Lung (tissue), 12 donors: Measurements from ENCODE around the gene PNPO. TPM values are rescaled to one million over a fixed set of nuclear protein-coding genes. Genes with fewer than 3 reads are reported as not detected.

Source experiments
- ATAC-seq: fragments of 200-7000 bp; cut with Tn5 transposase; one replicate; pipeline ENCODE4 v1.9.1; 2020; ENCODE audit warnings: moderate number of reproducible peaks; ENCODE audit not compliant: insufficient read depth, low FRiP score
- DNase-seq, 3 donors: peaks; one replicate each; pipeline ENCODE4 v3.0.0-alpha.2; 2013 to 2017
- H3K27ac ChIP-seq, 2 donors: one replicate each; pipeline ENCODE4 v1.5.1; 2013; ENCODE audit warnings: mild to moderate bottlenecking in 2 of 2, moderate library complexity in 2 of 2, control low read depth in 1 of 2, inconsistent platforms in 1 of 2, low read depth in 1 of 2, low read length in 1 of 2
- H3K27me3 ChIP-seq, 3 donors: one replicate each; pipeline ENCODE4 v1.5.1; 2013; ENCODE audit warnings: low read length in 2 of 3; ENCODE audit not compliant: control insufficient read depth in 3 of 3, insufficient read depth in 3 of 3
- H3K36me3 ChIP-seq, 4 donors: one replicate each; pipeline ENCODE4 v1.5.1; 2013; ENCODE audit warnings: low read length in 4 of 4, mild to moderate bottlenecking in 1 of 4, moderate library complexity in 1 of 4; ENCODE audit not compliant: control insufficient read depth in 4 of 4, insufficient read depth in 4 of 4
- H3K4me1 ChIP-seq, 5 donors: one replicate each; pipeline ENCODE4 v1.5.1; 2013; ENCODE audit warnings: low read length in 5 of 5, mild to moderate bottlenecking in 2 of 5, moderate library complexity in 1 of 5; ENCODE audit not compliant: control insufficient read depth in 5 of 5, insufficient read depth in 5 of 5
- H3K4me3 ChIP-seq: one replicate; pipeline ENCODE4 v1.5.1; 2013; ENCODE audit warnings: mild to moderate bottlenecking, control low read depth, moderate library complexity
- H3K9ac ChIP-seq, 2 donors: one replicate each; pipeline ENCODE4 v1.5.1; 2013; ENCODE audit warnings: low read length in 2 of 2, control low read depth in 1 of 2; ENCODE audit not compliant: insufficient read depth in 1 of 2
- H3K9me3 ChIP-seq, 4 donors: one replicate each; pipeline ENCODE4 v1.5.1; 2013; ENCODE audit warnings: low read length in 3 of 4, mild to moderate bottlenecking in 1 of 4, moderate library complexity in 1 of 4; ENCODE audit not compliant: control insufficient read depth in 4 of 4, insufficient read depth in 3 of 4
- WGBS, 2 donors: extraction: QIAGEN DNeasy Blood & Tissue Kit; methylation state at CpG; one replicate each; pipeline ENCODE4 v1.1.7; 2013; 5-methylcytosine and 5-hydroxymethylcytosine counted together
- polyA plus RNA-seq, 2 donors: library from polyadenylated mRNA; stranded (reverse); fragments of 200-250 nt; gene quantifications; one replicate each; pipeline ENCODE4 v1.2.1, GENCODE V29; 2013
- total RNA-seq, 2 donors: library from RNA; depleted of rRNA in 1 of 2; stranded (reverse); fragments of >200 nt in 1 of 2; gene quantifications; one replicate each; pipeline ENCODE4 v1.2.1, GENCODE V29; 2014 to 2021
- TF ChIP-seq, protein P1 (sequence below): IDR thresholded peaks from 2 replicates; pipeline ENCODE4 v1.5.1; 2012; ENCODE audit warnings: mild to moderate bottlenecking; ENCODE audit errors: control extremely low read depth, extremely low read depth
- donor health status: control.
- donor health status: control.
- donor health status: Bipolar disorder and iron deficiency.
- donor health status: healthy.
- donor health status: DM: yes; HTN: yes; CAD: no.

The PNPO gene
- total and polyA plus RNA-seq, 4 donors: 9.3 to 43.9 (median 11.2) TPM

DNA sequence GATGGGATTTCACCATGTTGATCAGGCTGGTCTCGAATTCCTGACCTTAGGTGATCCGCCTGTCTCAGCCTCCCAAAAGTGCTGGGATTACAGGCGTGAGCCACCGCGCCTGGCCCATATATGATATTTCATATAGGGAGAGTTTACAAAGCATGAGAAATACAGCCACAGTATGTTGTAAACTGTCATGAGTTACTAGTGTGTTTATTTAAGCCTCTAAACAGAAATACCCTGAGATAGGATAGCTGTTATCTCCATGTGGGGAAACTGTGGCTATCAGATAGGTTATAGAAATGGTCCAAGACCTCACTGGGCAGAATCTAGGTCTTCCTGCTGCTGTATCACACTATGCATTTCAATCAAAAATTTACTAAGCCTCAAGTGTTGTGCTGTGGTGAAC lies 27.5 kb downstream of the PNPO start:
- no peaks in the 10 kb centered on the region for H3K9me3 ChIP-seq
- no peak overlapping the region for H3K4me3 ChIP-seq
- DNase-seq (no peak), ATAC-seq (no peak)
- TF ChIP-seq, protein P1, sequence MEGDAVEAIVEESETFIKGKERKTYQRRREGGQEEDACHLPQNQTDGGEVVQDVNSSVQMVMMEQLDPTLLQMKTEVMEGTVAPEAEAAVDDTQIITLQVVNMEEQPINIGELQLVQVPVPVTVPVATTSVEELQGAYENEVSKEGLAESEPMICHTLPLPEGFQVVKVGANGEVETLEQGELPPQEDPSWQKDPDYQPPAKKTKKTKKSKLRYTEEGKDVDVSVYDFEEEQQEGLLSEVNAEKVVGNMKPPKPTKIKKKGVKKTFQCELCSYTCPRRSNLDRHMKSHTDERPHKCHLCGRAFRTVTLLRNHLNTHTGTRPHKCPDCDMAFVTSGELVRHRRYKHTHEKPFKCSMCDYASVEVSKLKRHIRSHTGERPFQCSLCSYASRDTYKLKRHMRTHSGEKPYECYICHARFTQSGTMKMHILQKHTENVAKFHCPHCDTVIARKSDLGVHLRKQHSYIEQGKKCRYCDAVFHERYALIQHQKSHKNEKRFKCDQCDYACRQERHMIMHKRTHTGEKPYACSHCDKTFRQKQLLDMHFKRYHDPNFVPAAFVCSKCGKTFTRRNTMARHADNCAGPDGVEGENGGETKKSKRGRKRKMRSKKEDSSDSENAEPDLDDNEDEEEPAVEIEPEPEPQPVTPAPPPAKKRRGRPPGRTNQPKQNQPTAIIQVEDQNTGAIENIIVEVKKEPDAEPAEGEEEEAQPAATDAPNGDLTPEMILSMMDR: no peak
- H3K27ac ChIP-seq: no peak overlapping the region
- no peaks in the 10 kb centered on the region for H3K27me3 ChIP-seq
- H3K4me1 ChIP-seq: peaks cover 0 to 18% (median 4%) of the 10 kb centered on the region in 5 donors
- peaks cover 0 to 5% (median under 1%) of the 10 kb centered on the region in 4 donors for H3K36me3 ChIP-seq
- 93 to 99% methylated on average over 5 of the region's 5 CpGs for WGBS, 2 donors
- no peak overlapping the region for H3K9ac ChIP-seq

DNA sequence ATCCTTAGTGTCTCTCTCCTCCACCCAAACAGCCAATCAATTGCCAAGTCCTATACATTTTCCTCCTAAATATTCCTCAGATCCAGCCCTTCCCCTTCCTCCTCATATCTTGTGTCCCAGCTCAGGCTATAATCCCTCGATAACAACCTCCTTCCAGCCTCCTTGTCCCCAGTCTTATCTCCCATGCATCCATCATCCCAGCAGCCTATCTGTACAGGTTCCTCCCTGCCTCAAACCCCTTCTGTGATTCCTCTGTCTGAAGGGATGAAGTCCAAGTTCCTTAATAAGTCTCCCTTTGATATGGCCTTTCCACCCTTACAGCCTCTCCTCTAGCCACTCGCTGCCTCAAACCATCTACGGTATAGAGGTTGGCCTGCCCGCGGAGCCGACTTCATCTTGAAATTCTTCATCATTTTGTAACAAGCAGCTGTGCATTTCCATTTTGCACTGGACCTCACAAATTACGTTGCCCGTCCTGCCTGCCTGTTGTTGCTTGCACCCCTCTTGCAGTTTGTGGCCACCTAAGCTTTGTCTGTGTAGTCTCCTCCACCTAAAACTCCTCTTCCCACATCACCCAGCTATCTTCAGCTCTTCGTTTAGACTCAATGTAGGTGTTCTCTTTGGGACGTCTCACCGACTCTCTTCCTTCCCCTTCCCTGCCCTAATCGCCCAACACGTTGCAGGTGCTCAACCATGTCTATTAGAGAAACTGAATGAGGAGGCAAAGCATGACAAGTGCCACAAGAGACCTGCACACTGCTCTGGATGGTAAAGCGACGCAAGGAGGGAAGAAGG lies 28.8 kb downstream of the PNPO start:
- DNase-seq: no peak
- peak overlapping the region in 1 of 2 donors; percentile 28 for H3K27ac ChIP-seq

DNA sequence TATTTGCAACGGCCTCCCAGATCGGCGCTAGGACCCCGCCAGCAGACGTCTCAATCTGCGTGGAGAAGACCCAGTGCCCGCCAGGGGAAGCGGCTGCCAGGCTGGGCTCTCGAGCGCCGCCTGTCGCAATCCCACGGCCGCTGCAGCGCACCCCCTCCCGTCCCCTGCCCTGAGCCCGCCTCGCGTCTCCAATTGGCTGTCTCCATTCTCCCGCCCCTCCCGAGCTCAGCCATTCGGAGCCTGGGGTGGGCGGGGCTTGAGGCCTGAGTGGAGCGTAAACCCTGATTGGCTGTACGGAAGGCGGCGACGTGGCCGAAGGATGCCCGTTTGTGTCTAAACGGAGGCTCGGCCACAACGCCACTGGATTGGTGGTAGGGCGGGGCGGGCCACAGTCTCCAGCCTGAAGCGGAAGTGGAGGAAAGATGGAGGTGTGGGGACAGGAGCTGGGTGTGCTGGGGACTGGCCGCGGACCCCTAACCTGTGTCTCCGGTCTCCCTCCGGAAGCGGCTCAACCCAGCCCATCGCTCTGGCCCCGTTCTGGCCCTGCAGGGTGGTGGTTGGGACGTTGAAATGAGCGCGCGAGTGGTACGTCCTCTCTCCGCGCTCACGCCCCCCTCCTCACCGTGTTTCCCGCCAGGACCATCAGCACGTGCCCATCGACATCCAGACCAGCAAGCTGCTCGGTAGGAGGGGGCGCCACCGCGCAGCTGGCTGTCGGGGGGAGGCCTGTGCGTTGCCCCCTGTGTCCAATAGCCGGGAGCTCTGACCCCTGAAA lies 29.5 kb downstream of the PNPO start, which contains the start of gene CDK5RAP3:
TSS of gene CDK5RAP3 (plus strand) at position 389 of the 775 bp plus-strand sequence. CDS start at position 423, 34 bp downstream.
- no peaks in the 10 kb centered on the region for H3K27me3 ChIP-seq
- peak within 1 kb of the TSS in 1 of 2 donors; percentile 72 for H3K9ac ChIP-seq
- peak within 1 kb of the TSS; percentile 69 to 86 for H3K27ac ChIP-seq
- peak; percentile 100 for DNase-seq
- TF ChIP-seq, protein P1: peak; percentile 96
- ATAC-seq: peak; percentile 100
- peaks cover 0 to 18% (median 4%) of the 10 kb centered on the region in 5 donors for H3K4me1 ChIP-seq
- no peaks in the 10 kb centered on the region for H3K9me3 ChIP-seq
- peak within 1 kb of the TSS; percentile 87 for H3K4me3 ChIP-seq
- H3K36me3 ChIP-seq: peaks cover 9 to 21% (median 15%) of the 10 kb centered on the region in 4 donors
- 0% methylated on average over 55 to 62 of the region's 62 CpGs for WGBS, 2 donors

More for the DNA sequence above, 28.8 kb downstream of the PNPO start:
- Histone ChIP-seq H3K4me3 (no peak overlapping the region), H3K36me3 (peaks cover 4 to 13% (median 9%) of the 10 kb centered on the region in 4 donors), H3K27me3 (no peaks in the 10 kb centered on the region), H3K9me3 (no peaks in the 10 kb centered on the region), H3K9ac (peak overlapping the region in 1 of 2 donors; percentile 61), H3K4me1 (peaks cover 0 to 18% (median 4%) of the 10 kb centered on the region in 5 donors)
- WGBS, 2 donors: 42 to 52% methylated on average over 14 to 15 of the region's 15 CpGs
- TF ChIP-seq, protein P1: no peak
- ATAC-seq: no peak
